Measurements from ENCODE around the gene SEC61G.

Gene SEC61G

GRCh38 chr7:54796853-54797252 is 37.8 kb upstream of the SEC61G start:
- H3K4me3 ChIP-seq (ENCODE audit: low read depth, low read length), result no peak overlapping the region
- H3K36me3 ChIP-seq (replicated peaks), result no peaks in the 10 kb centered on the region
- no peak overlapping the region for H3K27ac ChIP-seq
- no peaks in the 10 kb centered on the region for H3K27me3 ChIP-seq (replicated peaks)
- DNase-seq, result no peak
- in situ Hi-C loops (cut with HindIII; ENCODE audit: low pct_ligation_motif_present, low sequenced_read_pairs), result loop anchor here (25.0 kb wide), 1 partner anchor 465 kb away; no protein-coding TSS in a partner anchor
- TF ChIP-seq CTCF (IDR thresholded peaks at IDR 0.05; ENCODE audit: low read depth, low read length, missing control alignments), result no peak

DNA sequence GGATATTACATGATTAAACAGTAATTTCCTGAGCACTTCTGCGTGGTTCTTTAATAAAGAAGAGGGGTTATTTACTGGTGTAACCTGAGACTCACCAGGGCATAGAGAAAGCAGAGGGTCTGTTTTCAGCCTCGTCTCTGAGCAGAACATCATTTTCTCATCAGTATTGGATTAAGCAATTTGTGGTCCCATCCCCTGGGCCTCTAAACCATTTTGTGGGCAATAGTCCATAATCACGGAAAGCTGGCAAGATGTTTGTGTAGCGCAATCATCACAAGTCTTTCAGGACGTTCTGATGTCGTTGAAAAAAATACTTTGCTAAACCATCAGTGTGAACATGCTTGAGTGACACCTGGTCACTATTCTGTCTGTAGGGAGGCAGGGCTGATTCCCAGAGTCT is 37.1 kb upstream of the SEC61G start:
- DNase-seq, result no peak
- in situ Hi-C loops (cut with HindIII; ENCODE audit: low pct_ligation_motif_present, low sequenced_read_pairs), result loop anchor here (25.0 kb wide), 1 partner anchor 466 kb away; no protein-coding TSS in a partner anchor

GRCh38 chr7:54792383-54792782 is 33.4 kb upstream of the SEC61G start:
- Histone ChIP-seq H3K27me3 (replicated peaks) (no peaks in the 10 kb centered on the region), H3K4me3 (ENCODE audit: low read depth, low read length) (no peak overlapping the region), H3K27ac (no peak overlapping the region), H3K36me3 (replicated peaks) (no peaks in the 10 kb centered on the region)
- TF ChIP-seq CTCF (IDR thresholded peaks at IDR 0.05; ENCODE audit: low read depth, low read length, missing control alignments), result no peak
- DNase-seq, result no peak
- in situ Hi-C loops (cut with HindIII; ENCODE audit: low pct_ligation_motif_present, low sequenced_read_pairs), result loop anchor here (25.0 kb wide), 1 partner anchor 470 kb away; no protein-coding TSS in a partner anchor

More for the DNA sequence above, 37.1 kb upstream of the SEC61G start:
- Histone ChIP-seq H3K27ac (no peak overlapping the region), H3K27me3 (replicated peaks) (no peaks in the 10 kb centered on the region), H3K36me3 (replicated peaks) (no peaks in the 10 kb centered on the region), H3K4me3 (ENCODE audit: low read depth, low read length) (no peak overlapping the region)
- TF ChIP-seq CTCF (IDR thresholded peaks at IDR 0.05; ENCODE audit: low read depth, low read length, missing control alignments), result no peak

GRCh38 chr7:54788664-54789063 is 29.7 kb upstream of the SEC61G start:
- Histone ChIP-seq H3K27me3 (replicated peaks) (no peaks in the 10 kb centered on the region), H3K36me3 (replicated peaks) (no peaks in the 10 kb centered on the region), H3K27ac (no peak overlapping the region), H3K4me3 (ENCODE audit: low read depth, low read length) (no peak overlapping the region)
- peak; percentile 82 for TF ChIP-seq CTCF (IDR thresholded peaks at IDR 0.05; ENCODE audit: low read depth, low read length, missing control alignments)
- in situ Hi-C loops (cut with HindIII; ENCODE audit: low pct_ligation_motif_present, low sequenced_read_pairs), result loop anchor here (25.0 kb wide), 1 partner anchor 474 kb away; no protein-coding TSS in a partner anchor
- peak; percentile 87 for DNase-seq

GRCh38 chr7:54785261-54785660 is 26.2 kb upstream of the SEC61G start:
- H3K27me3 ChIP-seq (replicated peaks), result no peaks in the 10 kb centered on the region
- H3K27ac ChIP-seq, result no peak overlapping the region
- H3K4me3 ChIP-seq (ENCODE audit: low read depth, low read length), result no peak overlapping the region
- DNase-seq, result no peak
- no peak for TF ChIP-seq CTCF (IDR thresholded peaks at IDR 0.05; ENCODE audit: low read depth, low read length, missing control alignments)
- in situ Hi-C loops (cut with HindIII; ENCODE audit: low pct_ligation_motif_present, low sequenced_read_pairs), result loop anchor here (25.0 kb wide), 1 partner anchor 477 kb away; no protein-coding TSS in a partner anchor
- H3K36me3 ChIP-seq (replicated peaks), result no peaks in the 10 kb centered on the region

DNA sequence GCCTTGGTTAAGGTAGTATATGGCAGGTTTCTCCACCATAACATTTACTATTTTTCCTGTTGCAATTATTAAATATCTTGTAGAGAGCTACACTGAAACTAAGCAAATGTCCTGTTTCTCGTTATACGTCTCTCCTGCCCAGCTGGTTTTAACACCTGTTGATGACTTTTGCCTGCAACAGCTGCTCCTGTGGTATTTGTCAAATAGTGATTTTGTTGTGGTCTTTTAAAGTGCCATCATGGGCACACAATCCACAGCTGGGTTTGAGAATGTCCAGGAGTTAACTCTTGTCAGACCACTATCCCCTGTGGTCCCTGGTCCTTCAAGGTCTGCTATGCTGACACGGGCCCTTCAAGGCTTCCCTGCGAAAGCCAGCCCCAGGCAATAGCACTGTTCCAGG is 24.9 kb upstream of the SEC61G start:
- Histone ChIP-seq H3K27me3 (replicated peaks) (no peaks in the 10 kb centered on the region), H3K4me3 (ENCODE audit: low read depth, low read length) (no peak overlapping the region), H3K36me3 (replicated peaks) (no peaks in the 10 kb centered on the region), H3K27ac (no peak overlapping the region)
- in situ Hi-C loops (cut with HindIII; ENCODE audit: low pct_ligation_motif_present, low sequenced_read_pairs), result loop anchor here (25.0 kb wide), 1 partner anchor 478 kb away; no protein-coding TSS in a partner anchor
- DNase-seq, result no peak
- no peak for TF ChIP-seq CTCF (IDR thresholded peaks at IDR 0.05; ENCODE audit: low read depth, low read length, missing control alignments)

Data from brain microvascular endothelial cell (primary cell).